ENCODE data around the gene LBX2. TPM values are rescaled to one million over a fixed set of nuclear protein-coding genes. Genes with fewer than 3 reads are reported as not detected.

The LBX2 gene
- total and polyA plus RNA-seq, 9 of the 15 experiments (the other 6 are each of a cell fraction or from before 2014, with no cell fraction given), result 0.39 to 6.2 (median 1.8) TPM; not detected in 1

GRCh38 chr2:74458132-74458937 lies 41.1 kb downstream of the LBX2 start, which contains the start of gene WBP1 (continued):
- no peak for TF ChIP-seq E2F5 (CRISPR knock-in tag; IDR thresholded peaks at IDR 0.05)
- TF ChIP-seq MCM5 (IDR thresholded peaks at IDR 0.05; ENCODE audit: low read depth), result no peak
- TF ChIP-seq TAF9B (IDR thresholded peaks at IDR 0.05; ENCODE audit: partially characterized antibody), result no peak
- no peak for TF ChIP-seq HOXB6 (CRISPR knock-in tag; IDR thresholded peaks at IDR 0.05; ENCODE audit: borderline replicate concordance)
- no peak for TF ChIP-seq XRCC4 (IDR thresholded peaks at IDR 0.05; ENCODE audit: extremely low read depth, insufficient read depth, insufficient read length)
- no peak for TF ChIP-seq IRF1 (CRISPR knock-in tag; IDR thresholded peaks at IDR 0.05; ENCODE audit: borderline replicate concordance)
- TF ChIP-seq TCFL5 (CRISPR knock-in tag; conservative IDR thresholded peaks at IDR 0.05), result no peak
- no peak for TF ChIP-seq ZNF354B (CRISPR knock-in tag; IDR thresholded peaks at IDR 0.05)
- TF ChIP-seq LARP7 (IDR thresholded peaks at IDR 0.05), result no peak
- TF ChIP-seq RFX7 (CRISPR knock-in tag; IDR thresholded peaks at IDR 0.05), result no peak
- no peak for TF ChIP-seq EWSR1 (IDR thresholded peaks at IDR 0.05; ENCODE audit: borderline replicate concordance, low read depth, partially characterized antibody)
- TF ChIP-seq ZNF347 (CRISPR knock-in tag; IDR thresholded peaks at IDR 0.05; ENCODE audit: low read depth), result no peak
- TF ChIP-seq NFXL1 (CRISPR knock-in tag; IDR thresholded peaks at IDR 0.05), result no peak
- no peak for TF ChIP-seq CHD4 (IDR thresholded peaks at IDR 0.05; ENCODE audit: insufficient read depth, insufficient replicate concordance, low read depth, low read length, poor library complexity, severe bottlenecking)
- TF ChIP-seq, protein P1, sequence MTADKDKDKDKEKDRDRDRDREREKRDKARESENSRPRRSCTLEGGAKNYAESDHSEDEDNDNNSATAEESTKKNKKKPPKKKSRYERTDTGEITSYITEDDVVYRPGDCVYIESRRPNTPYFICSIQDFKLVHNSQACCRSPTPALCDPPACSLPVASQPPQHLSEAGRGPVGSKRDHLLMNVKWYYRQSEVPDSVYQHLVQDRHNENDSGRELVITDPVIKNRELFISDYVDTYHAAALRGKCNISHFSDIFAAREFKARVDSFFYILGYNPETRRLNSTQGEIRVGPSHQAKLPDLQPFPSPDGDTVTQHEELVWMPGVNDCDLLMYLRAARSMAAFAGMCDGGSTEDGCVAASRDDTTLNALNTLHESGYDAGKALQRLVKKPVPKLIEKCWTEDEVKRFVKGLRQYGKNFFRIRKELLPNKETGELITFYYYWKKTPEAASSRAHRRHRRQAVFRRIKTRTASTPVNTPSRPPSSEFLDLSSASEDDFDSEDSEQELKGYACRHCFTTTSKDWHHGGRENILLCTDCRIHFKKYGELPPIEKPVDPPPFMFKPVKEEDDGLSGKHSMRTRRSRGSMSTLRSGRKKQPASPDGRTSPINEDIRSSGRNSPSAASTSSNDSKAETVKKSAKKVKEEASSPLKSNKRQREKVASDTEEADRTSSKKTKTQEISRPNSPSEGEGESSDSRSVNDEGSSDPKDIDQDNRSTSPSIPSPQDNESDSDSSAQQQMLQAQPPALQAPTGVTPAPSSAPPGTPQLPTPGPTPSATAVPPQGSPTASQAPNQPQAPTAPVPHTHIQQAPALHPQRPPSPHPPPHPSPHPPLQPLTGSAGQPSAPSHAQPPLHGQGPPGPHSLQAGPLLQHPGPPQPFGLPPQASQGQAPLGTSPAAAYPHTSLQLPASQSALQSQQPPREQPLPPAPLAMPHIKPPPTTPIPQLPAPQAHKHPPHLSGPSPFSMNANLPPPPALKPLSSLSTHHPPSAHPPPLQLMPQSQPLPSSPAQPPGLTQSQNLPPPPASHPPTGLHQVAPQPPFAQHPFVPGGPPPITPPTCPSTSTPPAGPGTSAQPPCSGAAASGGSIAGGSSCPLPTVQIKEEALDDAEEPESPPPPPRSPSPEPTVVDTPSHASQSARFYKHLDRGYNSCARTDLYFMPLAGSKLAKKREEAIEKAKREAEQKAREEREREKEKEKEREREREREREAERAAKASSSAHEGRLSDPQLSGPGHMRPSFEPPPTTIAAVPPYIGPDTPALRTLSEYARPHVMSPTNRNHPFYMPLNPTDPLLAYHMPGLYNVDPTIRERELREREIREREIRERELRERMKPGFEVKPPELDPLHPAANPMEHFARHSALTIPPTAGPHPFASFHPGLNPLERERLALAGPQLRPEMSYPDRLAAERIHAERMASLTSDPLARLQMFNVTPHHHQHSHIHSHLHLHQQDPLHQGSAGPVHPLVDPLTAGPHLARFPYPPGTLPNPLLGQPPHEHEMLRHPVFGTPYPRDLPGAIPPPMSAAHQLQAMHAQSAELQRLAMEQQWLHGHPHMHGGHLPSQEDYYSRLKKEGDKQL (CRISPR knock-in tag; IDR thresholded peaks at IDR 0.05; ENCODE audit: borderline replicate concordance), result no peak
- TF ChIP-seq ADNP (tag; IDR thresholded peaks at IDR 0.05), result no peak
- TF ChIP-seq DNMT1 (IDR thresholded peaks at IDR 0.05), result no peak
- TF ChIP-seq FOXA3 (CRISPR knock-in tag; conservative IDR thresholded peaks at IDR 0.05 in 1 of 2, IDR thresholded peaks at IDR 0.05 in 1 of 2), result no peak
- TF ChIP-seq ZNF274 (IDR thresholded peaks at IDR 0.05; ENCODE audit: borderline replicate concordance, low read depth, low read length), result no peak

Measured in K562 (cell line).